ENCODE measurements around the gene TAAR2.

DNA sequence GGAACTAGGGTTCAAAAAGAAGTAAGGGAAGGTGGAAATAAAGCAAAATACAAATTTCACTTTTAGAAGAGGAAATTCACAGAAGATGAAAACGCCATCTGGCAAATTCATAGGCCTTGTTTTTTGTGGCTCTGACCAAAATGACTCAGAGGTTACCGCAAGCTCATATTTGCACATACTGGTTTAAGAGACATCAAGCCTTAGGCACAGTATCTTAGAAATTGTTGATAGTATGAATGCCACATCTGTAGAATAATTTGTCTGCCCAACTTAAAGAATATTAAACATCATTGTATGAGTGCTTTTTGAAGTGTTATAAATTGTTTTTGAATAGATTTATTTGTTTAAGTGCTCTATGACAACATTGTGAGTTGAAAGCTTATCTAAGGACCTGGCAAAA, 24.3 kb upstream of the TAAR2 start:
- TF ChIP-seq, protein P1, sequence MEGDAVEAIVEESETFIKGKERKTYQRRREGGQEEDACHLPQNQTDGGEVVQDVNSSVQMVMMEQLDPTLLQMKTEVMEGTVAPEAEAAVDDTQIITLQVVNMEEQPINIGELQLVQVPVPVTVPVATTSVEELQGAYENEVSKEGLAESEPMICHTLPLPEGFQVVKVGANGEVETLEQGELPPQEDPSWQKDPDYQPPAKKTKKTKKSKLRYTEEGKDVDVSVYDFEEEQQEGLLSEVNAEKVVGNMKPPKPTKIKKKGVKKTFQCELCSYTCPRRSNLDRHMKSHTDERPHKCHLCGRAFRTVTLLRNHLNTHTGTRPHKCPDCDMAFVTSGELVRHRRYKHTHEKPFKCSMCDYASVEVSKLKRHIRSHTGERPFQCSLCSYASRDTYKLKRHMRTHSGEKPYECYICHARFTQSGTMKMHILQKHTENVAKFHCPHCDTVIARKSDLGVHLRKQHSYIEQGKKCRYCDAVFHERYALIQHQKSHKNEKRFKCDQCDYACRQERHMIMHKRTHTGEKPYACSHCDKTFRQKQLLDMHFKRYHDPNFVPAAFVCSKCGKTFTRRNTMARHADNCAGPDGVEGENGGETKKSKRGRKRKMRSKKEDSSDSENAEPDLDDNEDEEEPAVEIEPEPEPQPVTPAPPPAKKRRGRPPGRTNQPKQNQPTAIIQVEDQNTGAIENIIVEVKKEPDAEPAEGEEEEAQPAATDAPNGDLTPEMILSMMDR (IDR thresholded peaks at IDR 0.05; ENCODE audit: insufficient read depth, low read depth, low read length) = no peak
- no peak for TF ChIP-seq EZH2 (IDR thresholded peaks at IDR 0.05; ENCODE audit: insufficient read depth, low read length)
